GM21360 (cell line): ENCODE results near the gene VWA5B1.

Source experiments
- ATAC-seq: cut with Tn5 transposase; IDR thresholded peaks from one replicate; pipeline ENCODE4 v1.9.1; 2021; ENCODE audit warnings: mild to moderate bottlenecking, moderate library complexity; ENCODE audit not compliant: unreplicated experiment

The VWA5B1 gene

GRCh38 chr1:20366056-20366462, 75.4 kb downstream of the VWA5B1 start:
- no peak for ATAC-seq

DNA sequence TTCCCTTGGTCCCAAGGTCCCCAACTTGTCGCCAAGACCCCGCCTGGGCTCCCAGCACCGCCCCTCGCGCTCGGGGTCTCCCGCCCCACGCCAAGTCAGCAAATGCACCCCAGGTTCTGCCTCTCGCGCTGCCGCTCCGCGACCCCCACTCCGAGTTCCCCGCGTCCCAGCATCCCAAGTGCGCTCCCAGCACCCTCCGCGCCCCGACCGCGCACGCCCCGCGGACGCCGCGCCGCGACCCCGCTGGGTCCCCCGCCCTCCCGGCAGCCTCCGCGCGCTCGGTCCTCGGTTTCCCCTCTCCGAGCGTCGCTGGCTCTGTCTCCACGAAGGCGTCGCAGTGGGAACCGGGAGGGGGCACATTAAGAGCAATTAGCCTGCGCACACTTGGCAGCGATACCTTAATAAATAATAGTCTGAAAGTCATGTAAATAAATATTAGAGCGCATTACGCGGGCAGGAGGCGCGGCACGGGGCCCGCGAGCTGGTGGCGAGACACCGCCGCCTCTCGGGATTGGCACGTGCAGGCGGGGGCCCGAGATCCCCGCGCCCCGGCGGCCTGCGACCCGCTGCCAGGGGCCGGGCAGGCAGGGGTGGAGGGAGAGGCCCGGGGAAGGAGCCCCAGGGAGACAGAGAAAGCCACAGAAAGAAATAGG, 75.9 kb downstream of the VWA5B1 start:
- ATAC-seq = no peak

DNA sequence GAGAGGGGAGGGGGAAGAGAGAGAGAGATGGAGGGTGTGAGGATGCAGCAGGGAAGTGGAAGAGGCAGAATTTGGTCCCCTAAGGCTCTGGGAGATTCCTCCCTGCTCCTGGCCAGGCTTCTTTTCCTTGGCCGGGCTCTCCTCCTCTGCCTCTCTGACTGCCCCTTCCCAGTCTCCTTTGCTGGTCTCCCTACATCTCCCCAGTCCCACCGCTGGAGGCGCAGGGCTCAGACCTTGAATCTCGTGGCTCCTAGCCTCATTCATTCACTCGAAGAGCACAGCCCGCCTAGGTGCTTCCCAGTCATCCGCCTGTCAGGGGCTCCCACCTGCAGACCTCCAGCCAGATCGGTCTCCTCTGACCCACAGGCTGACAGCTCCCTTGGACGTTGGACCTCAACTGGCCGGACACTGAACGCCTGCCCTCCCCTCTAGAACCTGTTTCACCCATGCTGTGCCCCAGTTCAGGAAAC, 76.5 kb downstream of the VWA5B1 start:
- ATAC-seq = no peak

DNA sequence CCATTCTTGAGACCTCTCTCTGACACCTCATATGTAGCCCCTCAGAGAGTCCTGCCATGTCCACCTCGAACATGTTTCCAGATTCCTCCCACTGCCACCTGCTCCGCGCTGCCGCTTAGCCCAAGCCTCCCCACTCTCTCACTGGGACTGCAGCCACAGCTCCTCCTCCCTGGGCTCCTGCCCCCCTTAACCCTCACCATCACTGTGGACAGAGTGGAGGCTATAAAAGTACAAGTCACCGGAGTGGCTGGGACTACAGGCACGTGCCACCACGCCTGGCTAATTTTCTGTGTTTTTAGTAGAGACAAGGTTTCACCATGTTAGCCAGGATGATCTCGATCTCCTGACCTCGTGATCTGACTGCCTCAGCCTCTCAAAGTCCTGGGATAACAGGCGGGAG, 77.0 kb downstream of the VWA5B1 start:
- ATAC-seq = no peak

DNA sequence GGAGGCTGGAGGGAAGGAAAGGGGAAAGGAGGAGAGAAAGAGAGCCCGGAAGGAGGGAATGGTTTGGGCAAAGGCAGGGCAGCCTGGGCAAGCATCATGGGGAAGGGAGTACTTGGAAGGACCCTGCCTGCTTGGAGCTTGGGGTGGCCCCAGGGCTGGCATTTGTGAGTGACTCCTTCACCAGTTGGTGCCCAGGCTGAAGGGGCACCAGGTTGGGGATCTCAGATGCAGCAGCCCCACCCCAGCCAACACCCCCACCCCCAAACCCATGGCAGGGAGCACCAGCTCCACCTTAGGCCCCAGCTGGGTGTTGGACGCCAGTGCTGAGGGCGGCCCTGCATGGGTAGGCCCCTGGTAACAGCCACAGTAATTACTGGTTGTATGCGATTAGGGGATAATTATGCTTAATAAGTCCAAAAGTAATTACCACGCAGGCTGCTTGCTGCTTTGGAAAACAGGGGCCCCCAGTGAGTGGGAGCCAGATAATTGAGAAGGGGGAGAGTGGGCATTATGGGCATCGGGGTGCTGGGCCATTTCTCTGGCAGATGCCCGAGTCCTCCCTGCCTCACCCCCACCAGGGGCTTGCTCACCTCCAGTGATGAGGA, 78.3 kb downstream of the VWA5B1 start:
- no peak for ATAC-seq

DNA sequence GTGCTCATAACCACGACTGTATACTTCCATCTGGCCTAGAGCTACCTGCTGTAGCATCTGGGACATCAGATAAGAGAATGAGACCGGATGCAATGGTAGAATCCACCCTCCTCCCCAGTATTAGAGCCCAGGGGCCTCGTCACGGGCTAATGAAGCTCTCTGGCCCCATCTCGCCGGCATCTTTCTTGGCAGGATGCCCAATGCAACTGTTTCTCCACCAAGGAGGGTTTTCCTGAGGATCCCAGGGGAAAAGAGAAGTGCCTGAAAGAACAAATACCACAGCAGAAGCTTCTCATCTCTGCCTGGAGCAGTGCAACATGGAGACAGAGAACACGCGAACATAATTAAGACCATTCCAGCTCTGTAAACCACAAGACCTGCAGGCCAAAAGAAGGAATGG, 80.0 kb downstream of the VWA5B1 start:
- no peak for ATAC-seq

GRCh38 chr1:20371411-20371810, 80.7 kb downstream of the VWA5B1 start:
- ATAC-seq = no peak

- ATAC-seq = no peak
These were observed 81.2 kb downstream of the VWA5B1 start for GRCh38 chr1:20371883-20372282.

- no peak for ATAC-seq
These were observed 82.0 kb downstream of the VWA5B1 start for GRCh38 chr1:20372676-20373075.

- no peak for ATAC-seq
These were observed 82.6 kb downstream of the VWA5B1 start for GRCh38 chr1:20373286-20373685.

DNA sequence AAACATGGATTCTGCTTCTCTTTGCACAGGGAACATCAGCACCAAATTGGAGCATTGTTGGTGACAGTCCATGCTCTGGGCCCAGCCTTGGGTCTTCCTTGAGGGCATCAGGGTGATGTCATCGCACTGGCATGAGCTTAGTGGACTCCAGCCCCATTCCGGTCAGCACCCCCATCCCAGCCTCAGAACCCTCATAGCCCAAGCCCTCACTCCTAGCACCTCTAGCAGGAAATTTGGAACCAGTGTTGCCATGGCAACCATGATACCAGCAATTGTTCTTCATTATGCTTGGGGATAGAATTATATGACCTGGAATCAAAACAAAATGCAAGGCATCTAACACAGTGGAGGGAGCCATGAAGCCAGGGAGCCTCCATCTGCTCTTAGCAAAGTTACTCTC, 83.1 kb downstream of the VWA5B1 start:
- ATAC-seq = no peak

DNA sequence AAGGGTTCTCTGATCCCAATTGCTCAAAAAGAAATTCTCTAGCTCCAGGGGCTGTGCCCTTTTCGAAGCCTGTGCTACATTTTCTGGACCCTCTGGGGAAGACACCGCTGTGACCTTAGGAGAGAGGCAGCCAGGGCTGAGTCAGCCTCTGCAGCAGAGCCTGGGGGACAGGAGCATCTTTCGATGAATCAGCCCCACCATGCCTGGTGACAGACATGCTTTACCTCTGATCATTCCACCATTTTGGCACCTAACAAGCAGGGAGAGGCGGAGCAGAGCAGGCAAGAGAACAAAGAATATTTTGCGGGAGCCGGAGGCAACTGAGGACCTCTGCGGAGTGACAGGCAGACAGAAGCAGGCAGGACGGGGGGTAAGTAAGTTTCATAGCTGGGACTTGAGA, 84.9 kb downstream of the VWA5B1 start:
- ATAC-seq = no peak

DNA sequence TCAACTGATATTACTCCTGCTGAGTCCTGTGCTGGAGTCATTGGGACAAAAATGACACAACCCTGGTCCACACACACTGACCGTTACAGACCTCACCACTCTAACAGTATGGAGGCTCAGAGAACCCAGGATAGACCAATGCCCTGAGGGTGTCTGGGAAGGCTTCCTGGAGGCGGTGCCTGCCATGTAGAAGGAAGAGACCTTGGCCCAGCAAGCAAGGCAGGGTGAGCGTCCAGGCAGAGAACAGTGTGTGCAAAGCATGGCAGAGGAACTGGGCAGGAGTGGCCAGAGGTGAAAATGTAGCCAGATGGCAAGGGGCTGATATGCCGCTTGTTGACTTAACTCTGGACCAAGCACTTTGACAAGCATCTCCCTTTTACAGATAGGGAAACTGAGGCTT, 85.5 kb downstream of the VWA5B1 start:
- ATAC-seq = no peak

DNA sequence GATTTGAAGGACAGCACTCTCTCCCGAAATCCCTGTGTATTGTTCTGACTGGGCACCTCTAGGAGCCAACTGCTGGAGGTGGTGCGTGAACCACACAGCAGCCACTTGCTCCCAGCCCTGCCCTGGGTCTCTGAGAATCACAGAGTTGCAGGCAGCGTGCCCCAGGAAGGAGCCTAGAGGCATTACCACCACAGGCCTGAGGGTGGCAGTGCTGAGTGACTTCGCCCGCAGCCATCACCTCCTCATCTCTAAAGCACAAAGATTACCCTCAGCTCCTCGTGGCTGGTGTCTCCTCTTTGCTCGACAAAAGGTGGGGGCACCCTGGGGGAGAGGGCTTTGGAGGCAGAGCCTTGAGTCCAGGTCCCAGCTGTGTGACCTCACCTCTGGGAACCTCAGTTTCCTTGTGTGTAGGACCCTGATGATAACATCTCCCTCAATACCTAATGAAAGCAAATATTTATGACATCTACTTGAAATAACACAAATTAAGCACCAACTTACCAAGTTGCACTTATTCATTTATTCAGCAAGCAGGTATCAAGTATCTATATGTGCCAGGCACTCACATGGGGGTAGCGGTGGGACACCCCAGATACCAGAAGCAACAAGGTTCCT, 86.3 kb downstream of the VWA5B1 start:
- ATAC-seq = no peak

DNA sequence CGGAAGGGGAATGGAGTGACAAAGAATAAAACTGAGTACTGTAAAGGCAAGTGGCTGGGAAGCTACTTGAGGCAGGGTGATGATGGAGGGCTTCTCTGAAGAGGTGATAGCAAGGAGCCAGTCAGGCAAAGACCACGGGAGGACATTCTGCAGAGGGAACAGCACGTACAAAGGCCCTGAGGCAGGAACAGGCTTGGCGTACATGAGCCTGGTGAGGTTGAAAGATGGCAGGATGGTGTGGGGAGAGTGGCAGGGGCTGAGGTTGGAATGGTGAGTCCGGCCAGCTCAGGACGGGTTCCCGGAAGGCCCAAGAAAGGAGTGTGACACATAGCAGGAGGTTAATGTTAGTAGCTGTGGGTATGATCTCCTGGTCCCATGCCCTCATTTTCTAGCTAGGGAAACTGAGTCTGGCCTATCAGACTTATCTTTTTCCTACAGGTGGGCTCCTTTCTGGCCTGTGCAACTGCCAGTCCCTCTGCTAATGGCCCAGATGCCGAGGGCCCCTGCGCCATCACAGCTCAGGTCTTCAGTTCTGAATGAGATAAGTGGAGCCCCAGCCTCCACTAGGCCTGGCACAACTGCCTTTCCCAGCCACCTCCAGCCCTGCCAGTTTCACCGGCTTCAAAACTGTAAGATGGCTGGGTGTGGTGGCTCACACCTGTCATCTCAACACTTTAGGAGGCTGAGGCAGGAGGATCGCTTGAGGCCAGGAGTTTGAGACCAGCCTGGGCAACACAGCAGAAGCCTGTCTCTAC, 87.0 kb downstream of the VWA5B1 start:
- no peak for ATAC-seq

- no peak for ATAC-seq
These were observed 88.4 kb downstream of the VWA5B1 start for GRCh38 chr1:20379075-20379474.

DNA sequence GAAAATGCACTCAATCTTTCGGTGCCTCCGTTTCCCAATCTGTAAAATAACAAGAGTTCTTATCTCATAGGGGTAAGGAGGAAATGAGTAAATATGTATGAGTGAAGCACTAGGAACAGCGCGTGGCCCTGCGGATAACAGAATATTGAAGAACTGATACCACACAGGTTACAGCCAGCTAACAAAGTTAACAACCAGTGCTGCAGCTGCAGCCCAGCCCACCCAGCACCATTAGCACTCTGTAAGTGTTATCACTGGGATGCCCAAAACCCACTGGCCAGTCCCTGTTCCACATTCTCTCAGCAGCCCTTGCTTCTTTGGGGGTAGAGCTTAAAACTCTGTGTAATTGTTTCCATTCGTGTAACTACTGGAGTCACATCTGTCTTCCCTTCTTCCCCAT, 89.5 kb downstream of the VWA5B1 start:
- no peak for ATAC-seq

- no peak for ATAC-seq
These were observed 90.0 kb downstream of the VWA5B1 start for GRCh38 chr1:20380616-20381035.

- ATAC-seq = no peak
These were observed 90.5 kb downstream of the VWA5B1 start for GRCh38 chr1:20381045-20381641.

GRCh38 chr1:20381961-20382360, 91.3 kb downstream of the VWA5B1 start:
- no peak for ATAC-seq

DNA sequence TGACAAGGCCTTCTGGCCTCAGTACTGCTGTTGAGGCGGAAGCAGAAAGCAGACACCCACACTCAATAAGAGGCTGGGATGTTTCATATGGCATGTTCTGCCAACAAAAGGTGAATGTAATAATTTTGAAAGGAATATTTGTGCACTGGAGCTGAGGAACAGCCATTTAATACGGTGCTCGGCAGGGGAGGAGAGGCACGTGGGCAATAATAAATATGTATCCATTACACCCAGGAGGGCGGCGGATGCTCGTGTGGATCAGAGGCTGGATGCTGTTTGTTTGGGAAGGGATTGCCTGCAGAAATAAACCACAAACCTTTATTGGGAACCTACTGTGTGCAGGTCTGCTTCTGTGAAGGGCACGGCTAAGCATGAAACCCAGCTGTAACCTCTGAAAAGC, 92.0 kb downstream of the VWA5B1 start:
- no peak for ATAC-seq
